ENCODE measurements around the gene BTG4.

BTG4 gene

DNA sequence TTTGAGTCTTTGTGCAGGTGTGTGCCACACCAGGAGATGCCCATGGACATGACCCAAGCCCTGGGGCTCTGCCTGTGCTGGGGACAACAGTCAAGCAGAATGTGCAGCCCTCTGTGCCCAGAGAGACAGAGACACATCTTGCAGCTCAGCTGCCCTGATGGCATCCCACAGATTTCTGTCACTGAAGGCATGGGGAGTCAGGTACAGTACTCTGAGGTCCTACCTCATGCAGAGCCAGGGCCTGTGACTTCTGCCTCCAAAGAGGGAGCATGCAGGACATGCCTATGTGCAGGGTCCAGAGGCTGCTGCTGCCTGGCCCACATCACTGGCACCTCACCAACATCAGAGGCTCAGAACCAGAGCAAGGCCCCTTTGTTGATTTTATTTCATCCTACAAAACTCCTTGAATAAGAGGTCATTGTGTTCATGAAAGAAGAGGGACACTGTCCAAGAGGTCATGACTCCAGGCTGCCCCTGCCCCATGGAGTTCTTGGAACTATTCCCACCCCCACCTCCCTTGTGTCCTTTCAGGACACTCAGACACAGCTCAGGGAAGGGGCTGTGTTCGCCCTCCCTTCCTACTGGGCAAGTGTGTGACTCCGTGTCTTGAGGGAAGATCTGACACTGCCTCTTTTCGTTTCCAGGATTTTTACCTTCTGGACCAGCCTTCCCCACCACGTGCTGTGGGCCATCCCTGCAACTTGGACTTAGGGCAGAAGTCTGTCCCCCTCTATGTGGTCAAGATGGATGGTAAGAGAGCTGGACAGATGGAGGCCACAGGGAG lies 62.3 kb downstream of the BTG4 start:
- no peak overlapping the region for H2AFZ ChIP-seq (ENCODE audit: low read depth, low read length)
- no peak overlapping the region for H3K27ac ChIP-seq (ENCODE audit: low read length)

DNA sequence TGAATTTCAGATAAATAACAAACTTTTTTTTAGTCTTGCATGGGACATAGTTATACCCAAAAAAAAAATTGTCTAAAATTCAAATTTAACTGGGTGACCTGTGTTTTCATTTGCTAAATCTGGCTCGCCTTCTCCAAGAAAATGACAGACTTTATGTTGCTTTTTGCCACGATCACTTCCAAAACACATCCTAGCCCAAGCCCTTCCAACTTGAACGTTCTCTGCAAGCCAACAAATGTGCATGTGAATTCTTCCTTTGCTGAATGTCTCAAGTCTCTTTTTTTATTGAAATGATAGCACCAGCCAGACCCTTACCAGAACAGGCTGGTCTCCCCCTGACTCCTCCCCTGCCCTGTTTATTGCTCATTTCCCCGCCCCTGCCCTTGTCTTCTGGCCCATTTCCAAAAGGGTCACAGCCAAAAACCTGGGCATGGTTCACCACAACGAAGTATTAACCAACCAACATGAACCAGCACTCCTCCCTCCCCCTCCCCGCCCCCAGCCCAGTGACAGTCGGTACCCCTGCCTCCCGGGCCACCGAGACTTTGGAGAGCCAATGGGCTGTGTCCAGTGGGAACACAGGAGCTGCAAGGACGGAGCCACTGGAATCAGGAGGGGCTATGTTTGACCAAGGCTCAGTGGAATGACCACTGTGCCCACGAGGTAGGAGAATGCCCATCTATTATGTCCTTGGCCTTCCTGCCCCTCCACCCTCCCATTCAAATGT lies 63.2 kb downstream of the BTG4 start:
- no peaks in the 10 kb centered on the region for H3K9me3 ChIP-seq (ENCODE audit: insufficient read depth, low read length)

More for the DNA sequence above, 62.3 kb downstream of the BTG4 start:
- TF ChIP-seq EZH2phosphoT487 (IDR thresholded peaks at IDR 0.05; ENCODE audit: low read depth) = no peak
- TF ChIP-seq, protein P1, sequence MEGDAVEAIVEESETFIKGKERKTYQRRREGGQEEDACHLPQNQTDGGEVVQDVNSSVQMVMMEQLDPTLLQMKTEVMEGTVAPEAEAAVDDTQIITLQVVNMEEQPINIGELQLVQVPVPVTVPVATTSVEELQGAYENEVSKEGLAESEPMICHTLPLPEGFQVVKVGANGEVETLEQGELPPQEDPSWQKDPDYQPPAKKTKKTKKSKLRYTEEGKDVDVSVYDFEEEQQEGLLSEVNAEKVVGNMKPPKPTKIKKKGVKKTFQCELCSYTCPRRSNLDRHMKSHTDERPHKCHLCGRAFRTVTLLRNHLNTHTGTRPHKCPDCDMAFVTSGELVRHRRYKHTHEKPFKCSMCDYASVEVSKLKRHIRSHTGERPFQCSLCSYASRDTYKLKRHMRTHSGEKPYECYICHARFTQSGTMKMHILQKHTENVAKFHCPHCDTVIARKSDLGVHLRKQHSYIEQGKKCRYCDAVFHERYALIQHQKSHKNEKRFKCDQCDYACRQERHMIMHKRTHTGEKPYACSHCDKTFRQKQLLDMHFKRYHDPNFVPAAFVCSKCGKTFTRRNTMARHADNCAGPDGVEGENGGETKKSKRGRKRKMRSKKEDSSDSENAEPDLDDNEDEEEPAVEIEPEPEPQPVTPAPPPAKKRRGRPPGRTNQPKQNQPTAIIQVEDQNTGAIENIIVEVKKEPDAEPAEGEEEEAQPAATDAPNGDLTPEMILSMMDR (IDR thresholded peaks at IDR 0.05; ENCODE audit: low read depth, low read length) = no peak
- Histone ChIP-seq H3K4me2 (ENCODE audit: low read length) (peak overlapping the region; percentile 48), H3K4me3 (ENCODE audit: low read length) (no peak overlapping the region), H3K9ac (ENCODE audit: low read length) (no peak overlapping the region), H3K9me3 (ENCODE audit: insufficient read depth, low read length) (no peaks in the 10 kb centered on the region), H3K4me1 (ENCODE audit: low read length) (peaks cover 30% of the 10 kb centered on the region), H3K27me3 (ENCODE audit: low read depth, low read length) (peaks cover 32% of the 10 kb centered on the region), H3K79me2 (ENCODE audit: low read length) (no peaks in the 10 kb centered on the region), H4K20me1 (ENCODE audit: insufficient read depth, low read length) (no peaks in the 10 kb centered on the region), H3K36me3 (replicated peaks; ENCODE audit: low read depth, low read length) (no peaks in the 10 kb centered on the region)

GRCh38 chr11:111448414-111448813 lies 63.8 kb downstream of the BTG4 start:
- peaks cover 36% of the 10 kb centered on the region for H3K4me1 ChIP-seq (ENCODE audit: low read length)
- TF ChIP-seq, protein P1 (IDR thresholded peaks at IDR 0.05; ENCODE audit: low read depth, low read length) = no peak
- no peak for TF ChIP-seq EZH2phosphoT487 (IDR thresholded peaks at IDR 0.05; ENCODE audit: low read depth)
- no peak overlapping the region for H3K4me3 ChIP-seq (ENCODE audit: low read length)
- peaks cover 24% of the 10 kb centered on the region for H3K27me3 ChIP-seq (ENCODE audit: low read depth, low read length)
- no peaks in the 10 kb centered on the region for H3K79me2 ChIP-seq (ENCODE audit: low read length)
- H2AFZ ChIP-seq (ENCODE audit: low read depth, low read length) = no peak overlapping the region
- no peak overlapping the region for H3K27ac ChIP-seq (ENCODE audit: low read length)
- H3K9ac ChIP-seq (ENCODE audit: low read length) = no peak overlapping the region
- no peaks in the 10 kb centered on the region for H3K36me3 ChIP-seq (replicated peaks; ENCODE audit: low read depth, low read length)
- no peaks in the 10 kb centered on the region for H4K20me1 ChIP-seq (ENCODE audit: insufficient read depth, low read length)
- no peaks in the 10 kb centered on the region for H3K9me3 ChIP-seq (ENCODE audit: insufficient read depth, low read length)
- H3K4me2 ChIP-seq (ENCODE audit: low read length) = no peak overlapping the region

More for the DNA sequence above, 63.2 kb downstream of the BTG4 start:
- Histone ChIP-seq H3K27me3 (ENCODE audit: low read depth, low read length) (peaks cover 28% of the 10 kb centered on the region), H2AFZ (ENCODE audit: low read depth, low read length) (no peak overlapping the region), H4K20me1 (ENCODE audit: insufficient read depth, low read length) (no peaks in the 10 kb centered on the region), H3K4me1 (ENCODE audit: low read length) (peaks cover 30% of the 10 kb centered on the region), H3K4me2 (ENCODE audit: low read length) (no peak overlapping the region), H3K79me2 (ENCODE audit: low read length) (no peaks in the 10 kb centered on the region), H3K4me3 (ENCODE audit: low read length) (no peak overlapping the region), H3K9ac (ENCODE audit: low read length) (no peak overlapping the region), H3K36me3 (replicated peaks; ENCODE audit: low read depth, low read length) (no peaks in the 10 kb centered on the region), H3K27ac (ENCODE audit: low read length) (no peak overlapping the region)
- TF ChIP-seq EZH2phosphoT487 (IDR thresholded peaks at IDR 0.05; ENCODE audit: low read depth) = no peak
- TF ChIP-seq, protein P1 (IDR thresholded peaks at IDR 0.05; ENCODE audit: low read depth, low read length) = no peak

- Histone ChIP-seq H3K9ac (ENCODE audit: low read length) (no peak overlapping the region), H2AFZ (ENCODE audit: low read depth, low read length) (no peak overlapping the region), H3K27ac (ENCODE audit: low read length) (no peak overlapping the region), H3K4me2 (ENCODE audit: low read length) (no peak overlapping the region), H3K4me3 (ENCODE audit: low read length) (no peak overlapping the region), H3K4me1 (ENCODE audit: low read length) (peaks cover 41% of the 10 kb centered on the region), H3K9me3 (ENCODE audit: insufficient read depth, low read length) (no peaks in the 10 kb centered on the region), H4K20me1 (ENCODE audit: insufficient read depth, low read length) (no peaks in the 10 kb centered on the region), H3K27me3 (ENCODE audit: low read depth, low read length) (peaks cover 20% of the 10 kb centered on the region), H3K79me2 (ENCODE audit: low read length) (no peaks in the 10 kb centered on the region), H3K36me3 (replicated peaks; ENCODE audit: low read depth, low read length) (no peaks in the 10 kb centered on the region)
- TF ChIP-seq, protein P1 (IDR thresholded peaks at IDR 0.05; ENCODE audit: low read depth, low read length) = no peak
- TF ChIP-seq EZH2phosphoT487 (IDR thresholded peaks at IDR 0.05; ENCODE audit: low read depth) = no peak
These were observed 64.3 kb downstream of the BTG4 start for GRCh38 chr11:111447931-111448330.
